Parathyroid adenoma (tissue), 2 donors: ENCODE data around the gene POLK.
"Not testable (repeated sequence)": the region's sequence is repeated elsewhere in the genome, so short reads cannot be mapped to it uniquely, and the experiment has no call there.

Source experiments
- H2AFZ ChIP-seq: fragments of 300-600 bp; sonication (generic); one replicate; pipeline ENCODE4 v1.7.0; 2017; ENCODE audit warnings: antibody characterized with exemption, mild to moderate bottlenecking
- H3K27ac ChIP-seq: fragments of 300-600 bp; sonication (generic); one replicate; pipeline ENCODE4 v1.7.0; 2017
- H3K27me3 ChIP-seq: fragments of 300-600 bp; sonication (generic); one replicate; pipeline ENCODE4 v1.7.0; 2017; ENCODE audit warnings: low read length; ENCODE audit not compliant: control insufficient read depth, insufficient read depth
- H3K36me3 ChIP-seq: fragments of 300-600 bp; sonication (generic); one replicate; pipeline ENCODE4 v1.7.0; 2017; ENCODE audit warnings: low read length; ENCODE audit not compliant: control insufficient read depth, insufficient read depth
- H3K4me1 ChIP-seq: fragments of 300-600 bp; sonication (generic); one replicate; pipeline ENCODE4 v1.7.0; 2017; ENCODE audit warnings: control low read depth
- H3K4me2 ChIP-seq: fragments of 300-600 bp; sonication (generic); one replicate; pipeline ENCODE4 v1.7.0; 2017; ENCODE audit warnings: low read length
- H3K4me3 ChIP-seq: fragments of 300-600 bp; sonication (generic); one replicate; pipeline ENCODE4 v1.7.0; 2017; ENCODE audit warnings: low read depth, low read length
- H3K79me2 ChIP-seq: fragments of 300-600 bp; sonication (generic); one replicate; pipeline ENCODE4 v1.7.0; 2017; ENCODE audit warnings: control low read depth
- H3K9ac ChIP-seq: fragments of 300-600 bp; sonication (generic); one replicate; pipeline ENCODE4 v1.7.0; 2017; ENCODE audit warnings: mild to moderate bottlenecking
- H3K9me3 ChIP-seq: fragments of 300-600 bp; sonication (generic); one replicate; pipeline ENCODE4 v1.7.0; 2017; ENCODE audit warnings: low read length; ENCODE audit not compliant: control insufficient read depth
- CTCF ChIP-seq: fragments of 300-600 bp; sonication (generic); IDR thresholded peaks from one replicate; pipeline ENCODE4 v1.7.0; 2017; ENCODE audit warnings: antibody characterized with exemption, mild to moderate bottlenecking
- donor health status: primary hyperparathyroidism.

The POLK gene

GRCh38 chr5:75475364-75475763 is 36.3 kb upstream of the POLK start:
- no peak overlapping the region for H3K4me3 ChIP-seq
- no peaks in the 10 kb centered on the region for H3K9me3 ChIP-seq
- peaks cover 8% of the 10 kb centered on the region for H3K4me1 ChIP-seq
- no peak for TF ChIP-seq CTCF
- H3K36me3 ChIP-seq: no peaks in the 10 kb centered on the region
- no peak overlapping the region for H3K27ac ChIP-seq
- H2AFZ ChIP-seq: no peak overlapping the region
- H3K9ac ChIP-seq: no peak overlapping the region
- H3K4me2 ChIP-seq: no peak overlapping the region
- peaks cover 20% of the 10 kb centered on the region for H3K79me2 ChIP-seq
- no peaks in the 10 kb centered on the region for H3K27me3 ChIP-seq

GRCh38 chr5:75481024-75481423 is 30.7 kb upstream of the POLK start:
- Histone ChIP-seq H2AFZ (no peak overlapping the region), H3K36me3 (no peaks in the 10 kb centered on the region), H3K27me3 (no peaks in the 10 kb centered on the region), H3K79me2 (peaks cover 31% of the 10 kb centered on the region), H3K9ac (no peak overlapping the region), H3K4me2 (no peak overlapping the region), H3K9me3 (no peaks in the 10 kb centered on the region), H3K27ac (no peak overlapping the region), H3K4me1 (peaks cover 8% of the 10 kb centered on the region), H3K4me3 (no peak overlapping the region)
- TF ChIP-seq CTCF: no peak

- H3K9me3 ChIP-seq: no peaks in the 10 kb centered on the region
- no peak overlapping the region for H3K9ac ChIP-seq
- H3K36me3 ChIP-seq: no peaks in the 10 kb centered on the region
- no peaks in the 10 kb centered on the region for H3K27me3 ChIP-seq
- TF ChIP-seq CTCF: no peak
- H3K79me2 ChIP-seq: peaks cover 36% of the 10 kb centered on the region
- no peak overlapping the region for H3K4me2 ChIP-seq
- H3K4me3 ChIP-seq: no peak overlapping the region
- no peak overlapping the region for H3K27ac ChIP-seq
- peaks cover 5% of the 10 kb centered on the region for H3K4me1 ChIP-seq
- no peak overlapping the region for H2AFZ ChIP-seq
Measured at GRCh38 chr5:75482482-75482881, 29.2 kb upstream of the POLK start.

- Histone ChIP-seq H3K9ac (no peak overlapping the region), H3K4me1 (no peaks in the 10 kb centered on the region), H3K36me3 (no peaks in the 10 kb centered on the region), H3K79me2 (peaks cover 38% of the 10 kb centered on the region), H2AFZ (no peak overlapping the region), H3K27me3 (no peaks in the 10 kb centered on the region), H3K4me2 (no peak overlapping the region), H3K9me3 (no peaks in the 10 kb centered on the region), H3K4me3 (no peak overlapping the region), H3K27ac (no peak overlapping the region)
- TF ChIP-seq CTCF: no peak
Measured at GRCh38 chr5:75484605-75485004, 27.1 kb upstream of the POLK start.

GRCh38 chr5:75489847-75490246 is 21.8 kb upstream of the POLK start:
- not testable (repeated sequence) for H3K9ac ChIP-seq, H3K4me3 ChIP-seq, H3K4me2 ChIP-seq, H3K4me1 ChIP-seq, H3K27me3 ChIP-seq, H3K27ac ChIP-seq, H3K9me3 ChIP-seq, H2AFZ ChIP-seq, H3K36me3 ChIP-seq
- peaks cover 24% of the 10 kb centered on the region for H3K79me2 ChIP-seq
